OCI-LY7 (cell line): Measurements from ENCODE around the gene OR13C4.

ENCODE experiments used
- CTCF ChIP-seq: fragments of 200-600 bp; sonication (generic); conservative IDR thresholded peaks from 2 replicates; pipeline ENCODE4 v1.5.1; 2014; ENCODE audit warnings: mild to moderate bottlenecking, antibody characterized with exemption, low read length, moderate library complexity, mixed read lengths
- EZH2phosphoT487 ChIP-seq: fragments of 200-600 bp; sonication (generic); IDR thresholded peaks from 2 replicates; pipeline ENCODE4 v1.6.1; 2018; ENCODE audit warnings: low read depth, borderline replicate concordance, mild to moderate bottlenecking, mixed run types, antibody characterized with exemption, low read length, moderate library complexity, mixed read lengths

- TF ChIP-seq CTCF (no peak), EZH2phosphoT487 (no peak)
These were observed 28.5 kb upstream of the OR13C4 start for GRCh38 chr9:104555521-104555920.
